HFFc6 (cell line): ENCODE measurements around the gene WDSUB1. TPM values are rescaled to one million over a fixed set of nuclear protein-coding genes. Genes with fewer than 3 reads are reported as not detected.
A peak's percentile ranks its signal among the peaks of the same experiment; 100 is the strongest.

ENCODE experiments used
- DNase-seq: peaks from one replicate; pipeline ENCODE4 v3.0.0-alpha.2; 2018
- H3K27ac Mint-ChIP-seq: 2 replicates; pipeline ENCODE4 v1.8.0; 2020; ENCODE audit warnings: mild to moderate bottlenecking, mixed read lengths
- H3K27me3 Mint-ChIP-seq: 2 replicates; pipeline ENCODE4 v1.8.0; 2021; ENCODE audit warnings: mild to moderate bottlenecking, moderate library complexity, mixed read lengths; ENCODE audit not compliant: insufficient read depth
- H3K36me3 Mint-ChIP-seq: 2 replicates; pipeline ENCODE4 v1.8.0; 2021; ENCODE audit warnings: low read depth, mixed read lengths
- H3K4me1 Mint-ChIP-seq: 2 replicates; pipeline ENCODE4 v1.8.0; 2020; ENCODE audit warnings: low read depth, mixed read lengths
- H3K4me3 Mint-ChIP-seq: 2 replicates; pipeline ENCODE4 v1.8.0; 2020; ENCODE audit warnings: mild to moderate bottlenecking, moderate library complexity, mixed read lengths
- H3K9me3 Mint-ChIP-seq: 2 replicates; pipeline ENCODE4 v1.8.0; 2020; ENCODE audit warnings: mild to moderate bottlenecking, mixed read lengths
- CTCF ChIP-seq: fragments of 200-600 bp; sonication (generic); IDR thresholded peaks from 2 replicates; pipeline ENCODE4 v1.5.0; 2021; ENCODE audit warnings: antibody characterized with exemption, mild to moderate bottlenecking
- total RNA-seq, 6 experiments: library from RNA; stranded (reverse); fragmentation: NEBNext Ultra II Directional; extraction: Animal tissue kit (Norgen Biotek cat#: 25700); gene quantifications; 2 replicates in 1 of 6; 3 replicates in 5 of 6; pipeline ENCODE4 v1.2.3, GENCODE V29; 2021

The WDSUB1 gene
- total RNA-seq, 6 experiments from 2014 or later: 6.1 to 8.9 (median 7.0) TPM

- Mint-ChIP-seq H3K4me3 (no peak overlapping the region), H3K27ac (no peak overlapping the region), H3K27me3 (no peaks in the 10 kb centered on the region; the same call in 1 of the 2 replicates), H3K4me1 (peaks cover 15% of the 10 kb centered on the region), H3K9me3 (no peaks in the 10 kb centered on the region), H3K36me3 (peaks cover 25% of the 10 kb centered on the region)
- TF ChIP-seq CTCF: no peak
- DNase-seq: no peak
Measured at GRCh38 chr2:159234868-159235267, 51.6 kb downstream of the WDSUB1 start.

GRCh38 chr2:159232456-159233170 is 53.9 kb downstream of the WDSUB1 start:
- Mint-ChIP-seq H3K9me3 (no peaks in the 10 kb centered on the region), H3K27me3 (no peaks in the 10 kb centered on the region; the same call in 1 of the 2 replicates), H3K36me3 (peaks cover 24% of the 10 kb centered on the region), H3K27ac (no peak overlapping the region), H3K4me1 (peaks cover 29% of the 10 kb centered on the region), H3K4me3 (no peak overlapping the region)
- TF ChIP-seq CTCF: no peak
- DNase-seq: no peak

GRCh38 chr2:159230145-159230877 is 56.2 kb downstream of the WDSUB1 start:
- DNase-seq: no peak
- no peaks in the 10 kb centered on the region for H3K27me3 Mint-ChIP-seq
- H3K9me3 Mint-ChIP-seq: no peaks in the 10 kb centered on the region
- TF ChIP-seq CTCF: no peak
- H3K4me3 Mint-ChIP-seq: no peak overlapping the region
- no peak overlapping the region for H3K27ac Mint-ChIP-seq
- H3K4me1 Mint-ChIP-seq: peaks cover 49% of the 10 kb centered on the region
- H3K36me3 Mint-ChIP-seq: peaks cover 18% of the 10 kb centered on the region

- Mint-ChIP-seq H3K27ac (no peak overlapping the region; the same call in 1 of the 2 replicates), H3K9me3 (no peaks in the 10 kb centered on the region), H3K36me3 (peaks cover 18% of the 10 kb centered on the region), H3K27me3 (no peaks in the 10 kb centered on the region), H3K4me3 (no peak overlapping the region), H3K4me1 (peaks cover 55% of the 10 kb centered on the region)
- no peak for DNase-seq
- TF ChIP-seq CTCF: no peak
Measured at GRCh38 chr2:159229476-159230144, 56.9 kb downstream of the WDSUB1 start.

- H3K4me1 Mint-ChIP-seq: peaks cover 53% of the 10 kb centered on the region
- H3K9me3 Mint-ChIP-seq: no peaks in the 10 kb centered on the region
- peak; percentile 80 for DNase-seq
- H3K27me3 Mint-ChIP-seq: no peaks in the 10 kb centered on the region
- TF ChIP-seq CTCF: no peak
- peak overlapping the region; percentile 92 for H3K27ac Mint-ChIP-seq
- H3K4me3 Mint-ChIP-seq: peak overlapping the region; percentile 76
- H3K36me3 Mint-ChIP-seq: peaks cover 24% of the 10 kb centered on the region
Measured at GRCh38 chr2:159228081-159228581, 58.4 kb downstream of the WDSUB1 start.
